IMR-90 (cell line): Measurements from ENCODE around the gene CCDC88C. TPM values are rescaled to one million over a fixed set of nuclear protein-coding genes. Genes with fewer than 3 reads are reported as not detected.

Experiments used
- ATAC-seq: fragments of 200-7000 bp; cut with Tn5 transposase; 2 replicates; pipeline ENCODE4 v1.9.1; 2020; ENCODE audit warnings: low read depth, mild to moderate bottlenecking, moderate library complexity
- BruUV-seq: library from RNA; stranded (reverse); fragments of 400-500 nt; replicated peaks from 2 replicates; lab custom pipeline; 2021; lab: Mats Ljungman, UMichigan
- CTCF ChIA-PET: fragments of 300-600 bp; formaldehyde crosslinking; extraction: SDS; loops from one replicate; lab custom pipeline; 2021; ENCODE audit warnings: antibody characterized with exemption; lab: Yijun Ruan, JAX
- POLR2A ChIA-PET: fragments of 300-600 bp; sonication (Branson Sonifier 250); formaldehyde crosslinking; loops from one replicate; lab custom pipeline; 2022; ENCODE audit warnings: antibody characterized with exemption; ENCODE audit not compliant: unreplicated experiment; lab: Charles Lee
- DNase-seq: peaks from one replicate; pipeline ENCODE4 v3.0.0; 2013
- H2AFZ ChIP-seq: replicated peaks from 2 replicates; pipeline ENCODE3; 2013; ENCODE audit warnings: low read length, mild to moderate bottlenecking; ENCODE audit not compliant: poor library complexity
- H2AK5ac ChIP-seq: 2 replicates; pipeline ENCODE4 v1.6.1; 2013; ENCODE audit warnings: low read depth, low read length, inconsistent platforms
- H2AK9ac ChIP-seq: replicated peaks from 2 replicates; pipeline ENCODE3; 2013; ENCODE audit warnings: mild to moderate bottlenecking, low read depth, low read length, moderate library complexity; ENCODE audit not compliant: poor library complexity
- H2BK120ac ChIP-seq: 2 replicates; pipeline ENCODE4 v1.6.1; 2013; ENCODE audit warnings: low read depth, low read length, inconsistent platforms
- H2BK15ac ChIP-seq: 3 replicates; pipeline ENCODE4 v1.6.1; 2013; ENCODE audit warnings: low read depth, low read length, inconsistent platforms
- H2BK20ac ChIP-seq: 2 replicates; pipeline ENCODE4 v1.6.1; 2013; ENCODE audit warnings: low read depth, mild to moderate bottlenecking, inconsistent platforms, low read length, moderate library complexity
- H2BK5ac ChIP-seq: 2 replicates; pipeline ENCODE4 v1.6.1; 2013; ENCODE audit warnings: mild to moderate bottlenecking, low read depth, low read length, inconsistent platforms; ENCODE audit not compliant: poor library complexity, severe bottlenecking
- H3K14ac ChIP-seq: replicated peaks from 2 replicates; pipeline ENCODE4 v1.6.1; 2013; ENCODE audit warnings: low read depth, low read length, inconsistent platforms
- H3K18ac ChIP-seq: 2 replicates; pipeline ENCODE4 v1.6.1; 2013; ENCODE audit warnings: low read depth, low read length, control low read depth
- H3K23ac ChIP-seq: 2 replicates; pipeline ENCODE4 v1.6.1; 2013; ENCODE audit warnings: low read depth, low read length, inconsistent platforms
- H3K27ac ChIP-seq: 2 replicates; pipeline ENCODE4 v1.5.1; 2013; ENCODE audit warnings: mild to moderate bottlenecking, control low read depth, low read length; ENCODE audit not compliant: insufficient read depth
- H3K27me3 ChIP-seq: 2 replicates; pipeline ENCODE4 v1.6.1; 2013; ENCODE audit warnings: low read length; ENCODE audit not compliant: control insufficient read depth, insufficient read depth
- H3K36me3 ChIP-seq: 2 replicates; pipeline ENCODE4 v1.6.1; 2013; ENCODE audit warnings: low read length, mixed read lengths; ENCODE audit not compliant: control insufficient read depth, insufficient read depth
- H3K4ac ChIP-seq: 2 replicates; pipeline ENCODE4 v1.6.1; 2013; ENCODE audit warnings: low read depth, low read length, inconsistent platforms
- H3K4me1 ChIP-seq: 2 replicates; pipeline ENCODE4 v1.6.1; 2013; ENCODE audit warnings: low read length, mixed read lengths; ENCODE audit not compliant: control insufficient read depth, insufficient read depth
- H3K4me2 ChIP-seq: 2 replicates; pipeline ENCODE4 v1.6.1; 2013; ENCODE audit warnings: low read depth, mild to moderate bottlenecking, control low read depth, low read length, moderate library complexity
- H3K4me3 ChIP-seq: 2 replicates; pipeline ENCODE4 v1.5.1; 2013; ENCODE audit warnings: low read depth, mild to moderate bottlenecking, control low read depth, low read length, moderate library complexity; ENCODE audit not compliant: insufficient read depth
- H3K56ac ChIP-seq: 2 replicates; pipeline ENCODE4 v1.6.1; 2013; ENCODE audit warnings: low read length, inconsistent platforms; ENCODE audit not compliant: insufficient read depth; ENCODE audit errors: extremely low read depth
- H3K79me1 ChIP-seq, 2 experiments: 2 replicates each; pipeline ENCODE4 v1.6.1; 2013; ENCODE audit warnings: low read length in 2 of 2, inconsistent platforms in 1 of 2, low read depth in 1 of 2
- H3K9ac ChIP-seq: 2 replicates; pipeline ENCODE4 v1.6.1; 2013; ENCODE audit warnings: low read depth, low read length, control low read depth
- H3K9me1 ChIP-seq: 2 replicates; pipeline ENCODE4 v1.6.1; 2013; ENCODE audit warnings: low read length, inconsistent platforms; ENCODE audit not compliant: insufficient read depth
- H3K9me3 ChIP-seq: 2 replicates; pipeline ENCODE4 v1.6.1; 2013; ENCODE audit warnings: low read length; ENCODE audit not compliant: control insufficient read depth, insufficient read depth
- H4K20me1 ChIP-seq: 2 replicates; pipeline ENCODE4 v1.6.1; 2013; ENCODE audit warnings: low read length, inconsistent platforms; ENCODE audit not compliant: insufficient read depth
- H4K5ac ChIP-seq: 2 replicates; pipeline ENCODE4 v1.6.1; 2013; ENCODE audit warnings: mild to moderate bottlenecking, low read depth, low read length, control low read depth
- H4K8ac ChIP-seq, 2 experiments: 2 replicates each; pipeline ENCODE4 v1.6.1; 2013; ENCODE audit warnings: low read depth in 2 of 2, low read length in 2 of 2, control low read depth in 1 of 2, inconsistent platforms in 1 of 2
- H4K91ac ChIP-seq: 2 replicates; pipeline ENCODE4 v1.6.1; 2013; ENCODE audit warnings: low read depth, low read length, inconsistent platforms; ENCODE audit not compliant: insufficient read depth
- BHLHE40 ChIP-seq: fragments of 150-350 bp; IDR thresholded peaks from 2 replicates; pipeline ENCODE4 v1.6.1; 2016; ENCODE audit warnings: mild to moderate bottlenecking, low read depth, low read length
- WGBS, 2 experiments: methylation state at CpG; one replicate each; pipeline versions ENCODE4 v1.1.5 to v1.1.7; 2013; ENCODE audit warnings: missing lambda C conversion rate in 2 of 2; ENCODE audit not compliant: insufficient read length in 1 of 2; ENCODE audit errors: extremely low coverage in 2 of 2; 5-methylcytosine and 5-hydroxymethylcytosine counted together
- dilution Hi-C: fragments of 300-500 bp; cut with HindIII; formaldehyde crosslinking; loops from one replicate; pipeline ENCODE4 v1.14.3; 2018; ENCODE audit warnings: low sequenced_read_pairs; ENCODE audit not compliant: unreplicated experiment
- in situ Hi-C: fragments of 300-500 bp; cut with MboI; formaldehyde crosslinking; loops from 3 replicates; pipeline ENCODE4 v1.14.3; 2019; ENCODE audit warnings: low sequenced_read_pairs, inconsistent platforms, mixed read lengths
- intact Hi-C: fragments of 100-400 bp; cut with micrococcal nuclease; formaldehyde crosslinking; loops from 2 replicates; pipeline ENCODE4 v1.10.0; 2022
- polyA plus RNA-seq, 3 experiments: library from polyadenylated mRNA; depleted of rRNA; stranded (reverse); fragments of >200 nt; gene quantifications; 2 replicates each; pipeline ENCODE4 v1.2.3, GENCODE V29; 2012; ENCODE audit warnings: low replicate concordance in 1 of 3
- total RNA-seq: library from RNA; depleted of rRNA; stranded (reverse); fragments of >200 nt; gene quantifications from 2 replicates; pipeline ENCODE4 v1.2.3, GENCODE V29; 2012

Gene CCDC88C
- total and polyA plus RNA-seq, 2 of the 4 experiments (the other 2 are of a cell fraction), result 0.17 to 0.18 TPM

- DNase-seq (no peak), ATAC-seq (no peak)
- Histone ChIP-seq H3K27me3 (peaks cover 19% of the 10 kb centered on the region), H4K5ac (no peak overlapping the region), H2BK15ac (no peak overlapping the region), H2BK20ac (no peak overlapping the region), H4K20me1 (no peaks in the 10 kb centered on the region), H3K4ac (no peak overlapping the region), H3K4me2 (no peak overlapping the region), H3K9me3 (no peaks in the 10 kb centered on the region), H4K8ac (no peak overlapping the region), H2AFZ (no peak overlapping the region), H3K14ac (no peak overlapping the region), H3K23ac (no peak overlapping the region), H3K27ac (no peak overlapping the region), H3K79me1 (no peaks in the 10 kb centered on the region), H3K4me3 (no peak overlapping the region), H4K91ac (no peak overlapping the region), H3K4me1 (no peaks in the 10 kb centered on the region), H2AK9ac (no peak overlapping the region), H2AK5ac (no peak overlapping the region), H3K9ac (no peak overlapping the region), H3K36me3 (no peaks in the 10 kb centered on the region), H3K18ac (no peak overlapping the region), H3K56ac (no peak overlapping the region), H3K9me1 (no peaks in the 10 kb centered on the region), H2BK5ac (no peak overlapping the region), H2BK120ac (no peak overlapping the region)
- intact Hi-C loops (no loop called here), in situ Hi-C loops (no loop called here), dilution Hi-C loops (no loop called here)
- BruUV-seq, result no TSS peak
- TF ChIP-seq BHLHE40, result no peak
- ChIA-PET POLR2A (no interaction called here), CTCF (interaction anchor here (1.2 kb wide), 1 partner anchor 11 kb away, joined by 5 read pairs; no protein-coding TSS in a partner anchor)
- WGBS, 2 experiments, result 66% methylated on average over 6 of the region's 6 CpGs; no CpG with 5 or more reads in 1 of the 2 experiments
These were observed 18.9 kb downstream of the CCDC88C start for GRCh38 chr14:91398707-91399106.
